K562 (cell line): ENCODE data around the gene PHF20. TPM values are rescaled to one million over a fixed set of nuclear protein-coding genes. Genes with fewer than 3 reads are reported as not detected.

Experiments
- BRF2 ChIP-seq: IDR thresholded peaks from 3 replicates; pipeline ENCODE4 v1.6.1; 2011; ENCODE audit warnings: borderline replicate concordance, mild to moderate bottlenecking; ENCODE audit not compliant: insufficient read length, insufficient read depth
- CAMTA2 ChIP-seq: fragments of 250-450 bp; sonication (Bioruptor Pico); conservative IDR thresholded peaks from 2 replicates; pipeline ENCODE4 v1.5.1; 2022
- CBFB ChIP-seq: sonication (generic); formaldehyde crosslinking; IDR thresholded peaks from 2 replicates; pipeline ENCODE4 v1.4.0; 2020; ENCODE audit warnings: mild to moderate bottlenecking, missing genetic modification reagents
- CHAMP1 ChIP-seq: fragments of 450-650 bp; IDR thresholded peaks from 2 replicates; pipeline ENCODE4 v1.6.1; 2016; ENCODE audit warnings: mild to moderate bottlenecking
- CLOCK ChIP-seq: fragments of 250-450 bp; sonication (Bioruptor Pico); IDR thresholded peaks from 2 replicates; pipeline ENCODE4 v1.4.0; 2020; ENCODE audit warnings: mild to moderate bottlenecking, moderate library complexity, borderline replicate concordance
- CREB5 ChIP-seq: fragments of 250-450 bp; sonication (Bioruptor Pico); IDR thresholded peaks from 2 replicates; pipeline ENCODE4 v1.5.0; 2020; ENCODE audit warnings: mild to moderate bottlenecking
- DEAF1 ChIP-seq: fragments of 450-650 bp; formaldehyde crosslinking; IDR thresholded peaks from 2 replicates; pipeline ENCODE4 v1.4.0; 2020; ENCODE audit warnings: mild to moderate bottlenecking, moderate library complexity
- E2F1 ChIP-seq: sonication (generic); formaldehyde crosslinking; IDR thresholded peaks from 2 replicates; pipeline ENCODE4 v1.8.1; 2023; ENCODE audit warnings: mild to moderate bottlenecking, missing genetic modification reagents, moderate library complexity
- FOS ChIP-seq: IDR thresholded peaks from 3 replicates; pipeline ENCODE4 v1.6.1; 2011; ENCODE audit not compliant: insufficient read length; ENCODE audit errors: extremely low read depth
- POLR3G ChIP-seq: IDR thresholded peaks from 2 replicates; pipeline ENCODE4 v1.6.1; 2011; ENCODE audit not compliant: insufficient read length, insufficient replicate concordance; ENCODE audit errors: extremely low read depth
- SNAPC5 ChIP-seq: fragments of 250-450 bp; sonication (Bioruptor Pico); IDR thresholded peaks from 2 replicates; pipeline ENCODE4 v1.8.0; 2021; ENCODE audit warnings: moderate library complexity, mild to moderate bottlenecking, inconsistent platforms
- XRCC4 ChIP-seq: IDR thresholded peaks from one replicate; pipeline ENCODE4 v1.6.1; 2011; ENCODE audit not compliant: insufficient read depth, insufficient read length; ENCODE audit errors: extremely low read depth
- ZNF24 ChIP-seq: fragments of 450-650 bp; IDR thresholded peaks from 2 replicates; pipeline ENCODE4 v1.6.1; 2016
- ZNF3 ChIP-seq: fragments of 250-450 bp; sonication (Bioruptor Pico); IDR thresholded peaks from 2 replicates; pipeline ENCODE4 v1.5.0; 2021; ENCODE audit warnings: mild to moderate bottlenecking, moderate library complexity
- ZNF644 ChIP-seq: fragments of 200-800 bp; sonication (Bioruptor generic); IDR thresholded peaks from 2 replicates; pipeline ENCODE4 v1.6.1; 2016; ENCODE audit warnings: low read depth, missing genetic modification characterization, missing compliant biosample characterization
- polyA plus RNA-seq, 8 experiments: library from polyadenylated mRNA; depleted of rRNA in 4 of 8; stranded (reverse) in 5 of 8; unstranded in 3 of 8; fragments of >200 nt; fragmentation: Nextera tagmentation in 2 of 8; fragmentation: Illumina TruSeq in 1 of 8; extraction: Ambion mirVana in 2 of 8; extraction: Trizol in 1 of 8; gene quantifications; 2 replicates each; pipeline versions ENCODE4 v1.2.1 to v1.2.3, GENCODE V29; 2011 to 2014; ENCODE audit warnings: inconsistent platforms in 1 of 8, missing spikeins in 1 of 8
- total RNA-seq, 7 experiments: library from RNA; depleted of rRNA in 6 of 7; stranded (reverse); fragments of >200 nt in 6 of 7; fragmentation: Illumina TruSeq in 2 of 7; extraction: Trizol in 2 of 7; gene quantifications; 2 replicates each; pipeline versions ENCODE4 v1.2.1 to v1.2.3, GENCODE V29; 2011 to 2021; ENCODE audit warnings: low replicate concordance in 1 of 7

The PHF20 gene
- total and polyA plus RNA-seq, 9 of the 15 experiments (the other 6 are each of a cell fraction or from before 2014, with no cell fraction given), result 49.9 to 196 (median 70.7) TPM

- TF ChIP-seq ZNF3 (CRISPR knock-in tag), result no peak
- no peak for TF ChIP-seq CREB5 (CRISPR knock-in tag)
- no peak for TF ChIP-seq XRCC4
- TF ChIP-seq CLOCK (CRISPR knock-in tag), result no peak
- TF ChIP-seq BRF2, result no peak
- no peak for TF ChIP-seq SNAPC5 (CRISPR knock-in tag)
- TF ChIP-seq CAMTA2 (CRISPR knock-in tag), result no peak
- no peak for TF ChIP-seq ZNF24
- TF ChIP-seq DEAF1, result no peak
- peak; percentile 15; the same call in 1 of the 2 replicates for TF ChIP-seq E2F1 (CRISPR knock-in tag)
- peak; percentile 84 for TF ChIP-seq FOS
- peak; percentile 68; the same call in 1 of the 2 replicates for TF ChIP-seq ZNF644
- no peak for TF ChIP-seq POLR3G
- TF ChIP-seq CHAMP1, result no peak
- TF ChIP-seq CBFB (CRISPR knock-in tag), result no peak
These were observed 29.7 kb upstream of the PHF20 start, which contains the start of gene RBM39 (continued) for GRCh38 chr20:35741892-35742740.
